ENCODE results near the gene HSBP1L1. TPM values are rescaled to one million over a fixed set of nuclear protein-coding genes. Genes with fewer than 3 reads are reported as not detected.

The HSBP1L1 gene
- total RNA-seq, 1 donor from 2014 or later: 9.9 TPM

DNA sequence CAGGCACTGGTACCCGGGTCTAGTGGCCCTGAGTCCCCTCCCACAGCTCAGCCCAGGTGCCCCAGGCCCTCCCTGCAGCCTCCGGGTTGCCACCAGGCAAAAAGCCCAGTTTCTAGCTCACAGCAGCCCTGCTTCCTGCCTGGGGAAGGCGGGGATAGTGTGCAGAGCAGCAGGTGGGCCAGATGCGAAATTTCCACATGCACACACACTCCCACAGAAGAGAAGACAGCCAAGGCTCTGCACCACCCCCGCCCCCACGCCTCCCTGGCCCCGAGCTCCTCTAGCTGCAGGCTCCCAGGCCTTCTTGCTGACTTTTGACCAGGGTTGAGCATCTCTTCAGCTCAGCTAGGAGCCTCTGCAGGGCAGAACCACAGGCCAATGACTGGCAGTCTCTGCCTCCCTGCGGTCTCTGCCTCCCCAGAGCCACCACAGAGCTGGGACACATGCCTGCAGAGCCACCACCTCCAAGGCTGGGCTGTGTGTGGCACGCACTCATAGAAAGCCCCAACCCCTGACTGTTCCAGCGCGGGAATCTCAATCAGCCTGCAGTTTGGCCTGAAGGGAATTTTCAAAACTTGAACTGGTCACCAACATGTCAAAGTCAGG is 20.2 kb upstream of the HSBP1L1 start:
- Mint-ChIP-seq H3K27ac (no peak overlapping the region), H3K4me1 (ENCODE audit: unreplicated experiment) (peaks cover 23% of the 10 kb centered on the region), H3K9me3 (no peaks in the 10 kb centered on the region), H3K27me3 (no peaks in the 10 kb centered on the region), H3K36me3 (peaks cover 20% of the 10 kb centered on the region), H3K4me3 (no peak overlapping the region)
- TF ChIP-seq, protein P1, sequence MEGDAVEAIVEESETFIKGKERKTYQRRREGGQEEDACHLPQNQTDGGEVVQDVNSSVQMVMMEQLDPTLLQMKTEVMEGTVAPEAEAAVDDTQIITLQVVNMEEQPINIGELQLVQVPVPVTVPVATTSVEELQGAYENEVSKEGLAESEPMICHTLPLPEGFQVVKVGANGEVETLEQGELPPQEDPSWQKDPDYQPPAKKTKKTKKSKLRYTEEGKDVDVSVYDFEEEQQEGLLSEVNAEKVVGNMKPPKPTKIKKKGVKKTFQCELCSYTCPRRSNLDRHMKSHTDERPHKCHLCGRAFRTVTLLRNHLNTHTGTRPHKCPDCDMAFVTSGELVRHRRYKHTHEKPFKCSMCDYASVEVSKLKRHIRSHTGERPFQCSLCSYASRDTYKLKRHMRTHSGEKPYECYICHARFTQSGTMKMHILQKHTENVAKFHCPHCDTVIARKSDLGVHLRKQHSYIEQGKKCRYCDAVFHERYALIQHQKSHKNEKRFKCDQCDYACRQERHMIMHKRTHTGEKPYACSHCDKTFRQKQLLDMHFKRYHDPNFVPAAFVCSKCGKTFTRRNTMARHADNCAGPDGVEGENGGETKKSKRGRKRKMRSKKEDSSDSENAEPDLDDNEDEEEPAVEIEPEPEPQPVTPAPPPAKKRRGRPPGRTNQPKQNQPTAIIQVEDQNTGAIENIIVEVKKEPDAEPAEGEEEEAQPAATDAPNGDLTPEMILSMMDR (conservative IDR thresholded peaks at IDR 0.05): no peak
- DNase-seq (ENCODE audit: extremely low spot score, unreplicated experiment): no peak

DNA sequence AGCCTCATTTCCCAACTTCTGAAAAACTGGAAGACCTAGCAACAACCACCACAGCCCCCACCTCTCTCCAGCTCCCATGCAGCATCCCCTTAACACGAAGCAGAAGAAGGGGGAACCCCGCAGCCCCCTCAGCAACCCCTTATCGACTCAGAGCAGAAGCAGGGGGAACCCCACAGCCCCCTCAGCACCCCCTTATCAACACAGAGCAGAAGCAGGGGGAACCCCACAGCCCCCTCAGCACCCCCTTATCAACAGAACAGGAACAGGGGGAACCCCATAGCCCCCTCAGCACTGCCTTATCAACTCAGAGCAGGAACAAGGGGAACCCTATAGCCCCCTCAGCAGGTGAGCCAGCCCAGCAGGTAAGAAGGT is 19.7 kb upstream of the HSBP1L1 start:
- Mint-ChIP-seq H3K4me1 (ENCODE audit: unreplicated experiment) (peaks cover 25% of the 10 kb centered on the region), H3K27ac (no peak overlapping the region), H3K4me3 (no peak overlapping the region), H3K36me3 (peaks cover 15% of the 10 kb centered on the region), H3K9me3 (no peaks in the 10 kb centered on the region), H3K27me3 (no peaks in the 10 kb centered on the region)
- peak; percentile 49 for DNase-seq (ENCODE audit: extremely low spot score, unreplicated experiment)
- TF ChIP-seq, protein P1 (conservative IDR thresholded peaks at IDR 0.05): no peak

DNA sequence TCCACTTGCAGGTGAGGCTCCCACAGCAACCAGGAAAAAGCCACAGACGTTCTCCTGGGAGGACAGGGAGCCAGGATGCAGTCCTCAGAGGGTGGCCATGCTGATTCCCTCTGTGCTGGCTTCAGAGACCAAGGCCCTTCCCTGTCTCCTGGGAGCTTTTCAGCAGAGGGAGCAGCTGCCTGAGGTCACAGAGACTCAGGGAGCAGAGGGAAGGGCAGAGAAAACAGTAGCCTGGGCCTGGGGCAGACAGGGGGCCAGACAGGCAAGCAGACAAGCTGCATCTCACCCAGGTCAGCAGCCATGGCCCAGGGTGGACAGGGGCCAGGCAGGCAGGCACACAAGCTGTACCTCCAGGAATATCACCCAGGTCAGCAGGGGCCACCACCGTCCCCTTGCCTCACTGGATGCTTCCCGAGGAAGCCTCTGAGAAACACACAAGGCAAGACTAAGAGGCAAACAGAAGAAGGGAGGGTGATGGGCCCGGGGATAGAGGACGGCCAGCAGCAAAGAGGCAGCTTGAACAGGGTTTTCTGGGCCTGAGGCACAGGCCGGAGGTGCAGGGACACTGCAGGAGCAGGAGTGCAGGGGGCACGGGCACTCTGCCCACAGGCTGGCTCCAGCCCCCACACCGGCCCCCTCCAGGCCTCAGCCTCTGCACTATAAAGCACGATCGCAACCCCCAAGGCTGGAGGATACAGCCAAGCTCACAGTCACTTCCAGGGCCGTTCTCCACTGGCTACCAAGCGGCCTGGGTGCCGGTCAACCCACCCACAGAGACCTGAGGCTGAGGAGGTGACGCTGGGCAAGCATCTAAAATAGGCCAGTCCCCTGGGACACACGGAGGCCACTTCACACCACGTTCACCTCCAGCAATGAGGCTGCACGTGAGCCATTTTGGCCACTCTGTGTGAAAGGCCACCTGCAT is 19.1 kb upstream of the HSBP1L1 start:
- H3K27ac Mint-ChIP-seq: no peak overlapping the region

DNA sequence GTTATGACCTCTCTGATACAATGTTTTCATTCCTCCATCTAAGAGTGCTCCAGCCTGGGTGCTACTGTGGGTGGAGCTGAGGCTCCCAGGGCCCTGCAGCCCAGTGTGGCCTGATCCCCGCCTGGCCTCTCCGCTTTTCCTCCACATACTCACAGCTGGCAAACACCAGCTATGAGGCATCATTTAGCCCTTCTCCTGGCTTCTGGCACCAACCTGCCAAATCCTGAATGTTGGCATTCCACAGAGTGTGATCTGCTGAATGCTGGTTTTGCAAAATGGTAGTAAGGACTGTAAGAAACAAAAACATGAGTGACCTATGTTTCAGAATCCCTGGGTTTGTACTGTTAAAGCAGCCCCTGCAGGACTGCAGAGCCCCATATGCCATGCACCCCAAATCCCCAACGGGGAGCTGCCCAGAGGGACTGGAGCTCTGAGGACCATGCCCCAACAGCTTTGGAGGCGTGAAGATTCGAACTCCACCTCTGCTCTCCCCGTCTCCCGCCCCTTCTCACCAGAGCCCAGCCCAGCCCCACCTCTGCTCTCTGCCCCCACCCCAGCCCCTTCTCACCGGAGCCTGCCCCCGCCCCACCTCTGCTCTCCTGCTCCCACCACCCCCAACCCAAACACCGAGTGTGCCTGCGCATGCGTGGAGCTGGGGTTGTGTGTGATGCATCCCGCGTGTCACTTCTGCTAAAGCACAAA is 17.2 kb upstream of the HSBP1L1 start:
- H3K4me1 Mint-ChIP-seq (ENCODE audit: unreplicated experiment): peaks cover 32% of the 10 kb centered on the region
- TF ChIP-seq, protein P1 (conservative IDR thresholded peaks at IDR 0.05): no peak
- DNase-seq (ENCODE audit: extremely low spot score, unreplicated experiment): peak; percentile 53

More for the DNA sequence above, 19.1 kb upstream of the HSBP1L1 start:
- peaks cover 30% of the 10 kb centered on the region for H3K4me1 Mint-ChIP-seq (ENCODE audit: unreplicated experiment)
- TF ChIP-seq, protein P1 (conservative IDR thresholded peaks at IDR 0.05): no peak
- peak; percentile 67 for DNase-seq (ENCODE audit: extremely low spot score, unreplicated experiment)
- no peaks in the 10 kb centered on the region for H3K9me3 Mint-ChIP-seq
- H3K4me3 Mint-ChIP-seq: no peak overlapping the region
- no peaks in the 10 kb centered on the region for H3K27me3 Mint-ChIP-seq
- peaks cover 10% of the 10 kb centered on the region for H3K36me3 Mint-ChIP-seq

DNA sequence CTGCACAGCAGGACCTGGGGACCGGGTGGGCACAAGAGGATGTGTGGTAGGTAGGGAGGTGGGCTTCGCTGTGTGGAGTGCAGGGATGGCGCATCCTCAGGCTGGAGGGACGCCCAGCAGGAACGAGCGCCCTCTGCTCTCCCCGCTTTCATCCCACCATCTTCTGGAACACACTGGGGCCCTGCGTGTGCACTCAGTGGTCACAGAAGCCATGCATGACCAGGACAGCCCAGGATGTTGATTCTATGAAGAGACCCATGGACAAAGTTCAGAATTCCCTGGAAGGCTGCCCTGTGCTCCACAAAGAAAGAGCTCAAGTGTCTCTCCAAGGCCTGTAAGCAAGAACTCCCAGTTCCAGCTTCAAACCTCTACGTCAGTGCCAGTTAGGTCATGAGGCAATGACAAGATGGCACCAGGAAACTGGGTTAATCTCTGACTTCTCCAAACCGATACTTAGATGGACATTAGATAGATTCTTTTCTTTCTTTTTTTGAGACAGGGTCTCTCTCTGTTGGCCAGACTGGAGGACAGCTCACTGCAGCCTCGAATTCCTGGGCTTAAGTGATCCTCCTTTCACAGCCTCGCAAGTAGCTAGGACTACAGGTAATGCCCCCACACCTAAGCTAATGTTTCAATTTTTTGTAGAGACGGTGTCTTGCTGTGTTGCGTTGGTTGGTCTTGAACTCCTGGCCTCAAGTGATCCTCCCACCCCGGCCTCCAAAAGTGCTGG is 16.4 kb upstream of the HSBP1L1 start:
- DNase-seq (ENCODE audit: extremely low spot score, unreplicated experiment): peak; percentile 49
- Mint-ChIP-seq H3K27me3 (no peaks in the 10 kb centered on the region), H3K36me3 (peaks cover 4% of the 10 kb centered on the region), H3K9me3 (no peaks in the 10 kb centered on the region), H3K4me1 (ENCODE audit: unreplicated experiment) (peaks cover 28% of the 10 kb centered on the region), H3K27ac (peak overlapping the region; percentile 26), H3K4me3 (peak overlapping the region; percentile 70)
- TF ChIP-seq, protein P1 (conservative IDR thresholded peaks at IDR 0.05): no peak

More for the DNA sequence above, 17.2 kb upstream of the HSBP1L1 start:
- H3K36me3 Mint-ChIP-seq: peaks cover 7% of the 10 kb centered on the region
- H3K9me3 Mint-ChIP-seq: no peaks in the 10 kb centered on the region
- no peak overlapping the region for H3K4me3 Mint-ChIP-seq
- no peak overlapping the region for H3K27ac Mint-ChIP-seq
- no peaks in the 10 kb centered on the region for H3K27me3 Mint-ChIP-seq
